Activated CD4-positive, alpha-beta memory T cell treated with anti-CD3 and anti-CD28 coated beads for 36 hours (primary cell): ENCODE data around the gene SBK2. TPM values are rescaled to one million over a fixed set of nuclear protein-coding genes. Genes with fewer than 3 reads are reported as not detected.
"Not testable (repeated sequence)": the region's sequence is repeated elsewhere in the genome, so short reads cannot be mapped to it uniquely, and the experiment has no call there.

Experiments
- CTCF ChIA-PET: fragments of 350-600 bp; sonication (Branson Sonifier 250); formaldehyde crosslinking; loops from one replicate; lab custom pipeline; 2021; ENCODE audit warnings: antibody characterized with exemption, inconsistent platforms; lab: Charles Lee
- POLR2A ChIA-PET: fragments of 350-600 bp; sonication (Branson Sonifier 250); formaldehyde crosslinking; loops from one replicate; lab custom pipeline; 2021; ENCODE audit warnings: antibody characterized with exemption; lab: Charles Lee
- DNase-seq: peaks from one replicate; pipeline ENCODE4 v3.0.0-alpha.2; 2020
- H3K27ac Mint-ChIP-seq: one replicate; pipeline ENCODE4 v1.8.0; 2021; ENCODE audit warnings: mixed read lengths
- H3K27me3 Mint-ChIP-seq: one replicate; pipeline ENCODE4 v1.8.0; 2021; ENCODE audit warnings: mixed read lengths
- H3K36me3 Mint-ChIP-seq: one replicate; pipeline ENCODE4 v1.8.0; 2021; ENCODE audit warnings: mixed read lengths
- H3K4me1 Mint-ChIP-seq: one replicate; pipeline ENCODE4 v1.8.0; 2021; ENCODE audit warnings: low read depth, mixed read lengths
- H3K4me3 Mint-ChIP-seq: one replicate; pipeline ENCODE4 v1.8.0; 2021; ENCODE audit warnings: mild to moderate bottlenecking, mixed read lengths
- H3K9me3 Mint-ChIP-seq: one replicate; pipeline ENCODE4 v1.8.0; 2021; ENCODE audit warnings: mixed read lengths
- intact Hi-C: fragments of 100-400 bp; cut with micrococcal nuclease; formaldehyde crosslinking; loops from one replicate; pipeline ENCODE4 v1.15.1; 2023
- total RNA-seq, 2 experiments: library from RNA; stranded (reverse); gene quantifications; one replicate each; pipeline ENCODE4 v1.2.3, GENCODE V29; 2021

SBK2 gene
- total RNA-seq, 2 experiments from 2014 or later = not detected

DNA sequence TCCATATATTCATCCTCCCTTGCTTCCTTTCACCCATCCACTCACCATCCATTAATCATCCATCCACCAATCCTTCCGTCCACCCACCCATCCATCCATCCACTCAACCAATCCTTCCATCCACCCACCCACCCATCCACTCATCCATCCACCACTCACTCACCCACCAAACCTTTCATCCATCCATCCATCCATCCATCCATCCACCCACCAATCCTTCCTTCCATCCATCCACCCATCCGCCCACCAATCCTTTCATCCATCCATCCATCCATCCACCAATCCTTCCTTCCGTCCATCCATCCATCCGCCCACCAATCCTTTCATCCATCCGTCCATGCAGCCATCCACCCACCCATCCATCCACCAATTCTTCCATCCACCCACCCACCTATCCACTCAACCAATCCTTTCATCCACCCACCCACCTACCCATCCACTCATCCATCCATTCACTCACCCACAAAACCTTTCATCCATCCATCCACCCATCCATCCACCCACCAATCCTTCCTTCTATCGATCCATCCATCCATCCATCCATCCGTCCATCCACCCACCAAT lies 5.4 kb upstream of the SBK2 start:
- no peaks in the 10 kb centered on the region for H3K9me3 Mint-ChIP-seq
- no peak overlapping the region for H3K27ac Mint-ChIP-seq
- CTCF ChIA-PET = no interaction called here
- peaks cover 14% of the 10 kb centered on the region for H3K27me3 Mint-ChIP-seq
- H3K36me3 Mint-ChIP-seq = no peaks in the 10 kb centered on the region
- POLR2A ChIA-PET = no interaction called here
- no peak for DNase-seq
- H3K4me1 Mint-ChIP-seq = no peaks in the 10 kb centered on the region
- intact Hi-C loops = no loop called here
- no peak overlapping the region for H3K4me3 Mint-ChIP-seq

DNA sequence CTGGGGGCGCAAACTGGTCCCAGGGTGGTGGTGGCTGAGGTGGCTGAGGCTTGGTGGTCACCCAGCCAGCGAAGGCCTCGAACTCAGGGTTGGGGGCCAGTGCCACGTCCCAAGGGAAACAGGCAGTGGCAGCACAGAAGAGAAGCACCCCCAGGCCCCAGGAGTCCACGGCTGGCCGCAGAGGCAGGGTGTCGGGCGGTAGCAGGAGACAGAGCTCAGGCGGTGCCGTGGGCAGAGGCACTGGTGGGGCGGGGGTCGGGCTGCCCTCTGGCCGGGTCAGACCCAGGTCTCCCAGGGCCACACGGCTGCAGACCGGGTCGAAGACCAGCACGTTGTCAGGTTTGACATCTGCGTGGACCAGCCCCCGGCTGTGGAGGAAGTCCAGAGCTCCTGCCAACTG lies 4.2 kb upstream of the SBK2 start:
- intact Hi-C loops = no loop called here
- Mint-ChIP-seq H3K27me3 (peaks cover 12% of the 10 kb centered on the region), H3K4me3 (no peak overlapping the region), H3K36me3 (no peaks in the 10 kb centered on the region), H3K9me3 (no peaks in the 10 kb centered on the region), H3K4me1 (no peaks in the 10 kb centered on the region), H3K27ac (no peak overlapping the region)
- CTCF ChIA-PET = no interaction called here
- POLR2A ChIA-PET = no interaction called here
- DNase-seq = no peak

DNA sequence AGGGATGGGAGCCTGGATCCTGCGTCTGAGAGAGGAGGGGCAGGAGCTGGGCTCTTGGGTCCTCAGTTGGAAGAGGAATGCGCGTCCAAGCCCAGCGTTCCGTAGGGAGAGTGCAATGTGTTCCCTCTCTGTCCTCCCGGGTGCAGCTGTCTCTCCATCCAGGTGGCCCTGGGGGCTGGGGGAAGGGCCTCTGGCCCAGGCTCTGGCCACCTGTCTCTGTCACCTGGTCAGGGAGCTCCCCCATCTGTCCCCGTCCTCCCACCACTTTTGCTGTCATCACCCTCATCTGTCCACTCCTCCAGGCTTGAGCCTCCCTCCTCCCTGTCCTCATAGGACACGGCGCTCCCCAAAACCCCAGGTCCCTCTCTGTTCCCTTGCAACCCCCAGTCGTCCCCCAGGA lies 3.7 kb upstream of the SBK2 start:
- Mint-ChIP-seq H3K4me1 (no peaks in the 10 kb centered on the region), H3K9me3 (no peaks in the 10 kb centered on the region), H3K4me3 (no peak overlapping the region), H3K27ac (no peak overlapping the region), H3K27me3 (peaks cover 8% of the 10 kb centered on the region), H3K36me3 (no peaks in the 10 kb centered on the region)
- ChIA-PET CTCF (no interaction called here), POLR2A (no interaction called here)
- intact Hi-C loops = no loop called here
- DNase-seq = no peak

DNA sequence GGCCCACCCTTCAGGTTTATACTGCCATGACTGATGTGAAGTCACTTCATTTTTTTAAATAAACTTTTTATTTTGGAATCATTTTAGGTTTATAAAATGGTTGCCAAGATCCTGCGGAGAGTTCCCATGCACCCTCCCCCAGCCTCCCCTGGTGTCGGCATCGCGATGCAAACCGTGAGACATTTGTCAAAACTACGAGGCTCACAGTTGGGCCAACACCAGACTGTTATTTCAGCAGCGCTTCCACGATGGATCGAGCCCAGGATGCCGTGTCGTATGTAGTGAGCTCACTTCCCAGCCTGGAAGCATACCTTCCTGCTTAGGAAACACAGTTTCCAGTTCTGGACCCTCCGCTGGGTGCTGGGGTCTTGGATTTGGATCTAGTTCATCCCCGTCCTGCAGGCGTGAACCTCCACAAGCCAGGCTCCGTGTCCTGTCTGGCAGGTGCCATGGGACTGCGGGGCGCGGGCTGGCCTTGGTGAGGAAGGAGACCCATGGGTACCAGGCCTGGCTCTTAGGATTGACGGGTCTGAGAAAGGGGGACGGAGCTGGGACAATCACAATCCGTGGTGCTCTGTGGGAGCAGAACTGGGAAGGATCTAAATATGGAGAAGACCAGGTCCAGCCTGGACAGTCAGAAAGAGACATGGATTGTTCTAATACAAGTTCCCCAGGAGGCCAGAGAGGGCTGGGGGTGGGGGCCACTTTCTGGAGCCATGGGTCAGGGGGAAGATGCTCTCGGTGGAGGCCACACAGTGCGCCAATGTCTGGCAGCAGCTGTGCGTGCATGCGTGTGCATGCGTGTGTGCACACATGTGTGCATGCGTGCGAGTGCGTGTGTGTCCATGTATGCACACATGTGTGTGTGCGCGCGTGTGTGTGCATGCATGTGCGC lies 2.4 kb upstream of the SBK2 start:
- ChIA-PET CTCF (interaction anchor here (0.6 kb wide), 1 partner anchor 78 kb away, joined by 4 read pairs; no protein-coding TSS in a partner anchor), POLR2A (no interaction called here)
- Mint-ChIP-seq H3K4me3 (peak overlapping the region; percentile 6), H3K9me3 (no peaks in the 10 kb centered on the region), H3K27ac (no peak overlapping the region), H3K36me3 (no peaks in the 10 kb centered on the region), H3K4me1 (no peaks in the 10 kb centered on the region), H3K27me3 (peaks cover 3% of the 10 kb centered on the region)
- no peak for DNase-seq
- intact Hi-C loops = no loop called here

DNA sequence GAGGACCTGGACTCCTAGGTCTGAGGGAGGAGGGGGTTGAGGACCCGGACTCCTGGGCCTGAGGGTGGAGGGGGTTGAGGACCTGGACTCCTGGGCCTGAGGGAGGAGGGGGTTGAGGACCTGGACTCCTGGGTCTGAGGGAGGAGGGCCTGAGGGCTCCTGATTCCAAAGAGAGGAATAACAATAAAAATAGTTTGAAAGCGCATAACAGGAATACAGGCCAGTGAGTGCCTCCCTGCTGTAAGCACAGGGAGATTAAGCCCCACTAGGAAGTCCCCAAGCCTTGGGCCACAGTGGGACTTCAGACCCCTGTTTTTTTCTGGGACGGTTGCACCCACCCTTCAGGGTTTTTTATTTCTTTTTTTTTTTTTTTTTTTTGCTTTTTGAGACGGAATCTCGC lies 1.2 kb upstream of the SBK2 start:
- Mint-ChIP-seq H3K4me1 (no peaks in the 10 kb centered on the region), H3K27ac (no peak overlapping the region), H3K36me3 (no peaks in the 10 kb centered on the region), H3K27me3 (no peaks in the 10 kb centered on the region), H3K9me3 (no peaks in the 10 kb centered on the region), H3K4me3 (no peak overlapping the region)
- ChIA-PET POLR2A (no interaction called here), CTCF (interaction anchor here (0.6 kb wide), 1 partner anchor 636 kb away, joined by 3 read pairs; no protein-coding TSS in a partner anchor)
- intact Hi-C loops = no loop called here
- no peak for DNase-seq

DNA sequence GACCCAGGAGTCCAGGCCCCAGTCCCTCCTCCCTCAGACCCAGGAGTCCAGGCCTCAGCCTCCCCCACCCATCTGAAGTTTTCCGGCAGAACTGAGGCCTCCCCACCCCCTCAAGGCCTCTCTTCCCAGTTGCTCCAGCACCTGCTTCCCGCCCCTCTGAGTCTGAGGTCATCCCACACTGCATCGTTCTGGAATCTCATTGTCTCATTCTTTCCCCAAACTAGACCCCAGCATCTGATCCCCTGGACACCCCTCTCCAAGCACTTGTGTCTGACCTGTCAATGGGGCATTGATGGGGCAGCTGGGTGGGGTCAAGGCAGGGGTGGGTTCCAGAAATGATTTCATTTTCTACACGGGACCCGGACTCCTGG lies 793 bp upstream of the SBK2 start:
- POLR2A ChIA-PET = no interaction called here
- intact Hi-C loops = no loop called here
- Mint-ChIP-seq H3K4me1 (no peaks in the 10 kb centered on the region), H3K9me3 (no peaks in the 10 kb centered on the region), H3K27ac (no peak overlapping the region), H3K27me3 (no peaks in the 10 kb centered on the region), H3K4me3 (no peak overlapping the region), H3K36me3 (no peaks in the 10 kb centered on the region)
- no peak for DNase-seq
- CTCF ChIA-PET = no interaction called here

DNA sequence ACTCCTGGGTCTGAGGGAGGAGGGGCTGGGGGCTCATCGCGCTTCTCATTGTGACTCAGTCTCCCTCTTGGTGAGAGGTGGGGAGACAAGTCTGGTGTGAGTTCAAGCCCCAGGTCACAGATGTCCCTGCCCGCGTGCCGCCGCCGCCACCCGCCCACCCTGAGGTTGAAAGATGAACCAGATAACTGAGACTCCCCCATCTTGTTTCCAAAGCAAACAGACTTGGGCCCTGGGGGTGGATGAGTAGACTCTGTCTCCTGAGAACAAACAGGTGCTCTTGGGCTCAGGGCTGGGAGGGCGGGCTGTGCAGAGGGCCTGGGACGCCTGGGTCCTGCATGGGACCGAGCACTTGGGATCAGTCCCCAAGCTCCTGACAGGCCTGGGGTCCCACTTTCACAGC lies 567 bp downstream of the SBK2 start:
- ChIA-PET POLR2A (no interaction called here), CTCF (no interaction called here)
- Mint-ChIP-seq H3K27ac (no peak overlapping the region), H3K27me3 (no peaks in the 10 kb centered on the region), H3K9me3 (no peaks in the 10 kb centered on the region), H3K4me1 (no peaks in the 10 kb centered on the region), H3K4me3 (no peak overlapping the region), H3K36me3 (no peaks in the 10 kb centered on the region)
- intact Hi-C loops = no loop called here
- no peak for DNase-seq

DNA sequence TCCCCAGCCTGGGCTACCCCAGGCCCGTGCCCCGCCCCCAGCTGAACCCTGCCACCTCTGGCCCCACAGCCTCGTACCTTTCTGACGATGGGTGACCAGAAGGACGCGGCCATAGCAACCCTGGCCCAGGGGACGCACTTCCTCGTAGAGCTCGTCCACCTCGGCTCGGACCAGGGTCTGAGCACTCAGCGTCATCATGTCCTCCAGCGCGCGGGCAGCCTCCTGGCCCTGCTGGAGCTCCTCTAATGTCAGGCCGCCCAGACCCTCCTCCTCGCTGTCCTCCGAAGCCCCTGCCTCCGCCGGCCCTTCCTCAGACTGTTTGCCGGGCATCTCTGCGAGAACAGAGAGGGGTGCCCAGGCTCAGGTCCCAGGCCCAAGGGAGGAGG lies 975 bp downstream of the SBK2 start:
- CTCF ChIA-PET = no interaction called here

DNA sequence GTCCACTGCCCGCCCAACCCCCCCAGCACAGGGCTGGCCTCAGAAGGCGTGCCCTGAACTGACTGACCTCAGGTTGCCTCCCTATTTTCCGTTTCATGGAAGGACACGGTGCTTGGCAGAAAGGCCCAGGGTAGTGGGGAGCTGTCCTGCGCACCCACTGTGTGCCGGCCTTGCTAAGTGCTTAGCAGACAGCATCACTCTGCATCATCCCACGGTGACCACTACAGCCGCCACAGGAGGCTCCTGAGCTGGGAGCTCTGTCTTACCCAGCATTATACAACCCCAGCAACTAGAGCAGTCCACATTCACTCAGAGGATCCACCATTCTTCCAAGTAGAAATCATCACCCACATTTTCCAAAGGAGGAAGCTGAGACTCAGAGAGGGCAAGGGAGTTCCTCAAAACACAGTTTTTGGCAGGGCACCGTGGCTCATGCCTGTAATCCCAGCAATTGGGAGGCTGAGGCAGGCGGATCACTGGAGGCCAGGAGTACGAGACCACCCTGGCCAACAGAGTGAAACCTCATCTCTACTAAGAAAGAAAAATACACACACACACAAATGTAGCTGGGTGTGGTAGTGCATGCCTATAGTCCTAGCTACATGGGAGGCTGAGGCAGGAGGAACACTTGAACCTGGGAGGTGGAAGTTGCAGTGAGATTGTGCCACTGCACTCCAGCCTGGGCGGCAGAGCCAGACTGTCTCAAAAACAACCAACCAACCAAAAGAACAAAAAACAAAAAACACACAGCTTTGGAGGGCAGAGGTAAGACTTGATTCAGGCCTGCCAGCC lies 1.6 kb downstream of the SBK2 start:
- H3K4me3 Mint-ChIP-seq = no peak overlapping the region
- H3K36me3 Mint-ChIP-seq = no peaks in the 10 kb centered on the region
- DNase-seq = no peak
- no peaks in the 10 kb centered on the region for H3K4me1 Mint-ChIP-seq
- no peaks in the 10 kb centered on the region for H3K27me3 Mint-ChIP-seq
- intact Hi-C loops = no loop called here
- H3K27ac Mint-ChIP-seq = no peak overlapping the region
- POLR2A ChIA-PET = no interaction called here
- CTCF ChIA-PET = no interaction called here
- no peaks in the 10 kb centered on the region for H3K9me3 Mint-ChIP-seq

More for the DNA sequence above, 975 bp downstream of the SBK2 start:
- DNase-seq = no peak
- Mint-ChIP-seq H3K9me3 (no peaks in the 10 kb centered on the region), H3K36me3 (no peaks in the 10 kb centered on the region), H3K4me3 (no peak overlapping the region), H3K4me1 (no peaks in the 10 kb centered on the region), H3K27me3 (no peaks in the 10 kb centered on the region), H3K27ac (no peak overlapping the region)
- intact Hi-C loops = no loop called here
- POLR2A ChIA-PET = no interaction called here

DNA sequence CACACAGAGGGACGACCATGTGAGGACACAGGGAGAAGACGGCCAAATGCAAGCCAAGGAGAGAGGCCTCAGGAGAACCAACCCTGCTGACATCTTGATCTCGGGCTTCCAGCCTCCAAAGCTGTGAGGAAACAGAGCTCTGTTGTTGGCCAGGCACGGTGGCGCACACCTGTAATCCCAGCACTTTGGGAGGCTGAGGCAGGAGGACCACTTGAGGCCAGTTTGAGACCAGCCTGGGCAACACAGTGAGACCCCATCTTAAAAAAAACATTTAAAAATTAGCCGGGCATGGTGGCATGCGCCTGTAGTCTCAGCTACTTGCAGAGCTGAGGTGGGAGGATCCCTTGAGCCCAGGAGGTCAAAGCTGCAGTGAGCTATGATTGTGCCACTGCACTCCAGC lies 2.7 kb downstream of the SBK2 start:
- H3K4me3 Mint-ChIP-seq, H3K4me1 Mint-ChIP-seq, H3K27ac Mint-ChIP-seq, H3K36me3 Mint-ChIP-seq, DNase-seq, POLR2A ChIA-PET, CTCF ChIA-PET, H3K9me3 Mint-ChIP-seq, H3K27me3 Mint-ChIP-seq, intact Hi-C loops: not testable (repeated sequence)

DNA sequence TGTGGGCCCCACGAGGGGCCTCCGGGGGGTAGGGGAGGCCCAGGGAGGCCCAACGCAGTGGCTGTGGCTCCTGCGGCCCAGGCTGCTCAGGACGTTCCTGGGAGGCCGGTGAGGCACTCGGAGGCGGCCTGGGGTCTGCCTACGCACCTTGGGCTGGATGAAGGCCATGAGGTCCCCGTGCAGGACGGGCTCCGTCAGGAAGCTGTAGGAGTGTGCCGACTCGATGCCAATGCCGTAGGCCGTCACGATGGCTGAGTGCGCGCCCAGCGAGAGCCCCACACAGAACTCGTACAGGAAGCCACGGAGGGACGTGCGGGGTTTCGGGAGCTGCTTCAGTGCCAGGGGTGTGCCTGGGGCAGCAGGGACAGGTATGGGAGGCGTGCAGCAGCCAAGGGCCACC lies 5.9 kb downstream of the SBK2 start:
- H3K9me3 Mint-ChIP-seq = no peaks in the 10 kb centered on the region
- no peak overlapping the region for H3K4me3 Mint-ChIP-seq
- DNase-seq = no peak
- ChIA-PET CTCF (interaction anchor here (1.1 kb wide), 1 partner anchor 16 kb away, joined by 3 read pairs; no protein-coding TSS in a partner anchor), POLR2A (no interaction called here)
- H3K27me3 Mint-ChIP-seq = no peaks in the 10 kb centered on the region
- no peak overlapping the region for H3K27ac Mint-ChIP-seq
- intact Hi-C loops = no loop called here
- no peaks in the 10 kb centered on the region for H3K4me1 Mint-ChIP-seq
- H3K36me3 Mint-ChIP-seq = no peaks in the 10 kb centered on the region

DNA sequence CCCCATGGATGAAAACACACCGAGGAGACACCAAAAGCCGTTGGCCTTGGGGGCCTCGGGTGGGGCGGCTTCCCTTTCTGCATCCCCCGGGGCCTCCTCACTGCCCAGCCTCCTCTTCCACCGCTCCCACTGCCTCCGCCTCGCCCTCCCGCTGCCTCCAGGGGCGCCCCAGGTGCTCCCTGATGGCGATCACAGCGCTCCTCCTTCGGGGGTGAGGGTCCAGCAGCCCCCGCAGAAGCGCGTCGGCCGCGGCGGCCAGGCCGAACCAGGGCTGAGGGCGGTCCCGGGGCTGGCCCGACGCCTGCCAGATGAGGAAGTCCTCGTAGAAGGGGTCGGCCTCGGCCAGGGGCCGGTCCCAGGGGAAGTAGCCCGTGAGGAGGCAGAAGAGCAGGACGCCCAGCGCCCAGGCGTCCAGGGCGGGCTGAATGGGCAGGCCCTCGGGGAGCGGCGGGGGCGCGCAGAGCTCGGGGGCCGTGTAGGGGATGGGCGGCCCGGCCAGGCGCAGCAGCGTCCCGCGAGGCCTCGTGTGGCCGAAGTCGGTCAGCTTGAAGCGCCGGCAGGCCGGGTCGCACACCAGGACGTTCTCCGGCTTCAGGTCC lies 7.2 kb downstream of the SBK2 start:
- Mint-ChIP-seq H3K27me3 (no peaks in the 10 kb centered on the region), H3K27ac (no peak overlapping the region), H3K9me3 (no peaks in the 10 kb centered on the region), H3K4me3 (no peak overlapping the region), H3K36me3 (no peaks in the 10 kb centered on the region), H3K4me1 (no peaks in the 10 kb centered on the region)
- ChIA-PET CTCF (no interaction called here), POLR2A (no interaction called here)
- DNase-seq = no peak
- intact Hi-C loops = no loop called here
